C4-2B (cell line): Measurements from ENCODE around the gene ARHGAP15.

Experiments used
- H3K27ac ChIP-seq: fragments of 450-650 bp; 2 replicates; pipeline ENCODE4 v1.5.1; 2017
- ZFX ChIP-seq: fragments of 450-650 bp; IDR thresholded peaks from 2 replicates; pipeline ENCODE4 v1.6.1; 2017
- TF ChIP-seq, protein P1 (sequence below): fragments of 450-650 bp; conservative IDR thresholded peaks from 2 replicates; pipeline ENCODE4 v1.5.1; 2017; ENCODE audit warnings: mild to moderate bottlenecking

The ARHGAP15 gene

DNA sequence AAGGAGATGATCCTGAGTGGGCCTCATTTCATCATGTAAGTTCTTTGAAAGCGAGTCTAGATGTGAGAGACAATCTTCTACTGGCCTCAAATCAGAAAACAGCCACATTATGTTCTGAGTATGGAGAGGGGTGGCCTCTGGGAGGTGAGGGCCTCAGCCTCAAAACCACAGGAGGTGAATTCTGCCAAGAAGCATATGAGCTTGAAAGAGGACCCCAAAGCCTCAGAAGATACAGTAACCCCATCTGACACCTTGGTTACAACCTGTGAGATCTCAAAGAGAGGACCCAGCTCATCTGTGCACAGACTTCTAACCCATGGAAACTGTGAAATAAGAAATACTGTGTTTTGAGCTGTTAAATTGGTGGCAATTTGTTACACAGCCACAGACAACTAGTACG lies 200.1 kb downstream of the ARHGAP15 start:
- TF ChIP-seq ZFX, result no peak
- TF ChIP-seq, protein P1, sequence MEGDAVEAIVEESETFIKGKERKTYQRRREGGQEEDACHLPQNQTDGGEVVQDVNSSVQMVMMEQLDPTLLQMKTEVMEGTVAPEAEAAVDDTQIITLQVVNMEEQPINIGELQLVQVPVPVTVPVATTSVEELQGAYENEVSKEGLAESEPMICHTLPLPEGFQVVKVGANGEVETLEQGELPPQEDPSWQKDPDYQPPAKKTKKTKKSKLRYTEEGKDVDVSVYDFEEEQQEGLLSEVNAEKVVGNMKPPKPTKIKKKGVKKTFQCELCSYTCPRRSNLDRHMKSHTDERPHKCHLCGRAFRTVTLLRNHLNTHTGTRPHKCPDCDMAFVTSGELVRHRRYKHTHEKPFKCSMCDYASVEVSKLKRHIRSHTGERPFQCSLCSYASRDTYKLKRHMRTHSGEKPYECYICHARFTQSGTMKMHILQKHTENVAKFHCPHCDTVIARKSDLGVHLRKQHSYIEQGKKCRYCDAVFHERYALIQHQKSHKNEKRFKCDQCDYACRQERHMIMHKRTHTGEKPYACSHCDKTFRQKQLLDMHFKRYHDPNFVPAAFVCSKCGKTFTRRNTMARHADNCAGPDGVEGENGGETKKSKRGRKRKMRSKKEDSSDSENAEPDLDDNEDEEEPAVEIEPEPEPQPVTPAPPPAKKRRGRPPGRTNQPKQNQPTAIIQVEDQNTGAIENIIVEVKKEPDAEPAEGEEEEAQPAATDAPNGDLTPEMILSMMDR, result no peak
- no peak overlapping the region for H3K27ac ChIP-seq

DNA sequence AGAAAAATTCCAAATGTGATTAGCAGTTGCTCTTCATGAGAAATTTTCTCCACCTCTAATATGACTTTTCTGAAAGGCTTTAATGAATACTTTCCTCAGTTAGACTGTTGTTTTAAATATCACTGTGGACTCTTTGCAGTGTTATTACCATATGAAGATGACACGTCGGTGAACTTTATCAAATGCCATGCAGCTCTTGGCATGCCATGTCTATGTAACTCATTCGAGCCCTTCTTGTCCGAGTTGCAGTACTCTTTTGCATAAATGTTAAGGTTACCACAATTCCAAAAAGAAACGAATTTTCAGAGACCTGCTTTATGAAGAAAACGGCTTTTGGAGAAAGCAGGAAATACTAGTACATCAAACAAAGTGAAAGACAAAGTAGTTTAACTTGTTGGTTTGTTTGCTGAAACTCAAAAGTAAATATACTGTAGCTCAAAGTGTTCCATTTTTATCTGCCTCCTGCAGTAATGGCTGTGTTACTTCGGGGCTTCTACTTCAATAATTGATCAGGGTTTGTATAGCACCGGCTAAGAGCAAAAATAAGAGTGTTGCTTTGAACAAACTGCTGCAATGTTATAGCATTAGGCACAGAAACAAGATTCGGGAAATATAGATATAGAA lies 204.1 kb downstream of the ARHGAP15 start:
- TF ChIP-seq, protein P1, result no peak
- TF ChIP-seq ZFX, result no peak
- H3K27ac ChIP-seq, result no peak overlapping the region

DNA sequence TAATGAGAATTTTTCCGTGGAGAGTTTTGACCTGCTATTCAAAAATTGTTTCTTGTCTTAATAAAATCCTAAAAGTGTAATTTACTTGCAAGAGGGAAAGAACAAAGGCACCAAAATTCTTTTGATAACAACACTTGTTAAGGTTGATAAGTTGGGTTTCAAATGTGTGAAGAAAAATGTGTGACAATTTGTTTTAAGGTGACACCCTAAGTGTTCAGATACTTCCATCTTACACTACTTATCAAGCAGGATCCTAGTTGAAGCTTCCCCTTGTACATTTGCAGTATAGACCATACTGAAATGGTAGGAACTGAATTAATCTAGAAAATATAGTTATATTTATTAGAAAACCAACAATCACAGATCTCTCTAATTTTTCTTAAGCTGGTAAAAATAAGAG lies 204.6 kb downstream of the ARHGAP15 start:
- TF ChIP-seq, protein P1, result no peak
- TF ChIP-seq ZFX, result no peak

DNA sequence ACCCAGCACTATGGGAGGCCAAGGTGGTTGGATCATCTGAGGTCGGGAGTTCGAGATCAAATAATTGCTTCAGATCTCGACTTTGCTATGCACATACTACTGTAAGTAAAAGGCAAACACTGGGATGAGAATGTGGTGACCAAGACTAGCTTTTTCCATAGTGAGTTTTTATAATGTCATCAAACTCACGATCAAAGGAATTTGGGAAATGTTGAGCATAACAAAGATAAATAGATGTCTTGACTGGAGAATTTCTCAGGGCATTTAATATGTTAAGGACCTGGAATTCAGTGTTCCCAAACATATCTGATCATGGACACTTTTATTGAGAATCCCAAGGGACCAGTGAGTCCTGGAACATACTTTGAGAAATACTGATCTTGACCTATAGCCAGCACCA lies 205.6 kb downstream of the ARHGAP15 start:
- TF ChIP-seq ZFX, result no peak
- TF ChIP-seq, protein P1, result no peak
- no peak overlapping the region for H3K27ac ChIP-seq

More for the DNA sequence above, 204.6 kb downstream of the ARHGAP15 start:
- no peak overlapping the region for H3K27ac ChIP-seq

DNA sequence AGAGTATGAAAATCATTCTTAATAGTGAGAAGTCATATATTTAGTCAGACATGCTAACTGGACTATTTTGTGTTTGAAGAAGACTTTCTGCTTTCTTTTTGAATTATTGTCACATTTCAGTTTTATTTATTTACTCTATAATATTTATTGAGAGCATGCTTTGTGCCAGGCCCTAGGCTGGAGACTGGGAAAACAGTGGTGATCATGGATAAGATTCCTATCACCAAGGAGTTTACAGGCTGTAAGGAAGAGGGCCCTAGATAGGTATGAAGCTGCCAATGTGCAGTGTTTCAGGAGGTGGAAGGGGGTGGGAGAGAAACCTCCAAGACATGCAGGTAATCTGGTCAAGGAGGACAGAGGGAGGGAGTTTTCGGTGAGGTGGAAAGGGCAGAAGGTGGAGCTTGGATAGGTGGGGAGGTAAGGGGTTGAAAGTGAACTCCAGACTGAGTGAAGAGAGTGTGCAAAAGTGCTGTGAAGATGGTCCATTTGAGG lies 207.5 kb downstream of the ARHGAP15 start:
- H3K27ac ChIP-seq, result peak overlapping the region; percentile 53; the same call in 1 of the 2 replicates
- TF ChIP-seq, protein P1, result no peak
- TF ChIP-seq ZFX, result no peak

DNA sequence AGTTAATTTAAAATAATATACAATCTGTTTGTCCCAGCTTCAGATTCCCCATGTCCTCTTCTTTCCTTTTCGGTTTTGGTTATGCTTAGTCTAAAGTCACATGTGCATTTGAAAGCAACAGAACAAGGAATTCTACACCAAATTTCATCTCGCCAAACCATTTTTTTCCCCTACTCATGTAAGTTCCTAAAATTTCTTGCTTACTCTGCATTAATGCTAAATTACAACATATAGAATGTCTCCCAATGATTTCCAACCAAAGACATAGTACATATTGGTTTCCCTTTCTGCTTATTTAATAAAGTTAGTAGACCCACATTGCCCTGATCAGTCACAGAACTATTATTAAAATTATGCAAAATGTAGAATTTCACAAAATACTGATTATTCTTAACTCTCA lies 212.3 kb downstream of the ARHGAP15 start:
- no peak for TF ChIP-seq ZFX
- TF ChIP-seq, protein P1, result no peak
- H3K27ac ChIP-seq, result no peak overlapping the region

DNA sequence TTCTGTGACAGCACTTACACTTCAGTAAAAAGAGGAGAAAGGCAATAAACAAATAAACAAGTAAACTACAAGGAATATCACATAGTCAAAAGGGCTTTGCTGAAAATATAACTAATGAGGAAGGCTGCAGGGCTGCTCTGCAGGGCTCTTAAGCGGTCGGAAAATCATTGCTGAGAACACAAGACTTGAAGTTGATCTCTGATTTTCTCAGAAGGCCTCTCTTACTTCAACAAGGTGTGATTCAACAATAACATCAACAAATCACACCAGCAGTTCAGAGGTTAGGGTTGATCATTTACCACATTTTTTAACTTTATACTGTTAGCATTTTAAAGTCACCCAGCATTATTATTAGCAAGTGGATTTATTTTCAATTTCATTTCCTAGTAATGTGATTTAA lies 215.6 kb downstream of the ARHGAP15 start:
- H3K27ac ChIP-seq, result no peak overlapping the region
- TF ChIP-seq, protein P1, result no peak
- no peak for TF ChIP-seq ZFX
